Osteocyte (in vitro differentiated cells): ENCODE data around the gene NDUFA13. TPM values are rescaled to one million over a fixed set of nuclear protein-coding genes. Genes with fewer than 3 reads are reported as not detected.

Experiments
- DNase-seq: peaks from one replicate; pipeline ENCODE4 v3.0.0; 2021; ENCODE audit warnings: mixed read lengths; ENCODE audit not compliant: unreplicated experiment; ENCODE audit errors: extremely low spot score
- H3K27ac Mint-ChIP-seq: one replicate; pipeline ENCODE4 v1.8.0; 2021; ENCODE audit warnings: mild to moderate bottlenecking, mixed read lengths; ENCODE audit not compliant: unreplicated experiment
- H3K27me3 Mint-ChIP-seq: one replicate; pipeline ENCODE4 v1.8.0; 2021; ENCODE audit warnings: mixed read lengths; ENCODE audit not compliant: unreplicated experiment
- H3K36me3 Mint-ChIP-seq: one replicate; pipeline ENCODE4 v1.8.0; 2021; ENCODE audit warnings: mixed read lengths; ENCODE audit not compliant: unreplicated experiment
- H3K4me1 Mint-ChIP-seq: one replicate; pipeline ENCODE4 v1.8.0; 2021; ENCODE audit warnings: mixed read lengths; ENCODE audit not compliant: unreplicated experiment
- H3K4me3 Mint-ChIP-seq: one replicate; pipeline ENCODE4 v1.8.0; 2021; ENCODE audit warnings: mild to moderate bottlenecking, moderate library complexity, mixed read lengths; ENCODE audit not compliant: unreplicated experiment
- H3K9me3 Mint-ChIP-seq: one replicate; pipeline ENCODE4 v1.8.0; 2021; ENCODE audit warnings: mixed read lengths; ENCODE audit not compliant: unreplicated experiment
- CTCF ChIP-seq: fragments of 200-600 bp; sonication (generic); IDR thresholded peaks from 2 replicates; pipeline ENCODE4 v1.5.0; 2021; ENCODE audit warnings: antibody characterized with exemption, mild to moderate bottlenecking, moderate library complexity
- total RNA-seq: library from RNA; stranded (reverse); gene quantifications from 2 replicates; pipeline ENCODE4 v1.2.1, GENCODE V29; 2021

NDUFA13 gene
- total RNA-seq, 1 donor from 2014 or later = 376 TPM

GRCh38 chr19:19545707-19546106, 29.7 kb downstream of the NDUFA13 start:
- TF ChIP-seq CTCF = no peak
- H3K4me3 Mint-ChIP-seq = no peak overlapping the region
- H3K27ac Mint-ChIP-seq = no peak overlapping the region
- no peak for DNase-seq
- no peaks in the 10 kb centered on the region for H3K9me3 Mint-ChIP-seq
- no peaks in the 10 kb centered on the region for H3K36me3 Mint-ChIP-seq
- peaks cover 4% of the 10 kb centered on the region for H3K4me1 Mint-ChIP-seq
- H3K27me3 Mint-ChIP-seq = no peaks in the 10 kb centered on the region

- no peak overlapping the region for H3K27ac Mint-ChIP-seq
- peaks cover 13% of the 10 kb centered on the region for H3K4me1 Mint-ChIP-seq
- no peaks in the 10 kb centered on the region for H3K27me3 Mint-ChIP-seq
Measured at GRCh38 chr19:19546751-19547162, 30.7 kb downstream of the NDUFA13 start.

GRCh38 chr19:19547674-19548336, 31.8 kb downstream of the NDUFA13 start:
- Mint-ChIP-seq H3K9me3 (no peaks in the 10 kb centered on the region), H3K36me3 (no peaks in the 10 kb centered on the region), H3K27me3 (no peaks in the 10 kb centered on the region), H3K4me3 (no peak overlapping the region), H3K4me1 (peaks cover 23% of the 10 kb centered on the region), H3K27ac (no peak overlapping the region)
- no peak for TF ChIP-seq CTCF
- no peak for DNase-seq

More at GRCh38 chr19:19546751-19547162, 30.7 kb downstream of the NDUFA13 start:
- Mint-ChIP-seq H3K4me3 (no peak overlapping the region), H3K36me3 (no peaks in the 10 kb centered on the region), H3K9me3 (no peaks in the 10 kb centered on the region)
- no peak for TF ChIP-seq CTCF
- no peak for DNase-seq

- no peak overlapping the region for H3K27ac Mint-ChIP-seq
- H3K27me3 Mint-ChIP-seq = no peaks in the 10 kb centered on the region
- H3K4me3 Mint-ChIP-seq = no peak overlapping the region
- no peaks in the 10 kb centered on the region for H3K36me3 Mint-ChIP-seq
- TF ChIP-seq CTCF = no peak
- no peak for DNase-seq
- peaks cover 23% of the 10 kb centered on the region for H3K4me1 Mint-ChIP-seq
- H3K9me3 Mint-ChIP-seq = no peaks in the 10 kb centered on the region
Measured at GRCh38 chr19:19548915-19549759, 33.1 kb downstream of the NDUFA13 start.

- Mint-ChIP-seq H3K9me3 (no peaks in the 10 kb centered on the region), H3K27me3 (no peaks in the 10 kb centered on the region), H3K4me3 (no peak overlapping the region), H3K36me3 (no peaks in the 10 kb centered on the region), H3K27ac (no peak overlapping the region), H3K4me1 (peaks cover 23% of the 10 kb centered on the region)
- no peak for TF ChIP-seq CTCF
- DNase-seq = no peak
Measured at GRCh38 chr19:19549804-19550464, 33.9 kb downstream of the NDUFA13 start.
